ENCODE measurements around the gene NFKBIA. TPM values are rescaled to one million over a fixed set of nuclear protein-coding genes. Genes with fewer than 3 reads are reported as not detected.

The NFKBIA gene
- total and polyA plus RNA-seq, 2 of the 8 experiments (the other 6 are each of a cell fraction or from before 2014, with no cell fraction given), result 25.9 to 49.7 TPM

GRCh38 chr14:35378425-35379233 is 25.9 kb downstream of the NFKBIA start (continued):
- no peak for TF ChIP-seq YY1 (IDR thresholded peaks at IDR 0.05; ENCODE audit: low read depth, low read length)

Data from H1 (cell line).